CD14-positive monocyte (primary cell): ENCODE measurements around the gene SLC17A7. TPM values are rescaled to one million over a fixed set of nuclear protein-coding genes. Genes with fewer than 3 reads are reported as not detected.

Experiments used
- DNase-seq, 3 donors: peaks; one replicate each; pipeline ENCODE4 v3.0.0-alpha.2; 2011 to 2022
- H2AFZ ChIP-seq: 2 replicates; pipeline ENCODE4 v1.6.0; 2012; ENCODE audit warnings: mild to moderate bottlenecking, low read depth, low read length, inconsistent platforms; ENCODE audit not compliant: insufficient read depth, poor library complexity, severe bottlenecking
- H3K27ac ChIP-seq, 2 donors: 1 replicate in 1 of 2; 2 replicates in 1 of 2; pipeline ENCODE4 v1.5.1; 2012 to 2013; ENCODE audit warnings: low read length in 2 of 2, control low read depth in 1 of 2, inconsistent platforms in 1 of 2, low read depth in 1 of 2, mild to moderate bottlenecking in 1 of 2
- H3K27me3 ChIP-seq, 2 donors: one replicate each; pipeline versions ENCODE4 v1.6.0 to v1.6.1; 2011 to 2013; ENCODE audit warnings: low read length in 2 of 2; ENCODE audit not compliant: control insufficient read depth in 2 of 2, insufficient read depth in 2 of 2
- H3K36me3 ChIP-seq, 2 donors: replicated peaks in 1 of 2; 1 replicate in 1 of 2; 2 replicates in 1 of 2; pipeline versions ENCODE4 v1.5.1 to v1.6.1; 2012 to 2013; ENCODE audit warnings: low read length in 2 of 2, control low read depth in 1 of 2, inconsistent platforms in 1 of 2, mild to moderate bottlenecking in 1 of 2; ENCODE audit not compliant: insufficient read depth in 2 of 2, control insufficient read depth in 1 of 2
- H3K4me1 ChIP-seq, 2 donors: 1 replicate in 1 of 2; 2 replicates in 1 of 2; pipeline versions ENCODE4 v1.5.1 to v1.6.1; 2012 to 2013; ENCODE audit warnings: low read length in 2 of 2, control low read depth in 1 of 2, inconsistent platforms in 1 of 2, mild to moderate bottlenecking in 1 of 2, moderate library complexity in 1 of 2; ENCODE audit not compliant: insufficient read depth in 2 of 2, control insufficient read depth in 1 of 2
- H3K4me2 ChIP-seq: replicated peaks from 2 replicates; pipeline ENCODE3; 2012; ENCODE audit warnings: low read length, moderate library complexity, mild to moderate bottlenecking; ENCODE audit not compliant: poor library complexity, severe bottlenecking; ENCODE audit errors: extremely low read depth
- H3K4me3 ChIP-seq, 3 experiments: fragments of 200-600 bp in 1 of 3; sonication (generic) in 1 of 3; replicated peaks in 1 of 3; 1 replicate in 2 of 3; 2 replicates in 1 of 3; pipeline ENCODE4 v1.5.1; 2011 to 2013; ENCODE audit warnings: low read length in 3 of 3, mild to moderate bottlenecking in 3 of 3, control low read depth in 2 of 3, low read depth in 2 of 3, inconsistent platforms in 1 of 3, moderate library complexity in 1 of 3
- H3K79me2 ChIP-seq: 2 replicates; pipeline ENCODE4 v1.6.0; 2012; ENCODE audit warnings: mild to moderate bottlenecking, control low read depth, inconsistent platforms, low read length, moderate library complexity; ENCODE audit not compliant: insufficient read depth
- H3K9ac ChIP-seq: 2 replicates; pipeline ENCODE4 v1.6.0; 2017; ENCODE audit warnings: low read length, mild to moderate bottlenecking; ENCODE audit not compliant: insufficient read depth, poor library complexity, severe bottlenecking
- H3K9me3 ChIP-seq, 2 donors: replicated peaks in 1 of 2; 1 replicate in 1 of 2; 2 replicates in 1 of 2; pipeline versions ENCODE4 v1.5.1 to v1.6.1; 2012 to 2013; ENCODE audit warnings: low read length in 2 of 2, control low read depth in 1 of 2; ENCODE audit not compliant: control insufficient read depth in 1 of 2, insufficient read depth in 1 of 2
- H4K20me1 ChIP-seq: 2 replicates; pipeline ENCODE4 v1.6.0; 2012; ENCODE audit warnings: mild to moderate bottlenecking, low read length, control low read depth, moderate library complexity; ENCODE audit not compliant: insufficient read depth
- H3K27ac Mint-ChIP-seq, 7 donors: one replicate each; pipeline ENCODE4 v1.8.0; 2020; ENCODE audit warnings: mild to moderate bottlenecking in 7 of 7, mixed read lengths in 7 of 7, moderate library complexity in 6 of 7, inconsistent platforms in 2 of 7
- H3K27me3 Mint-ChIP-seq, 3 donors: one replicate each; pipeline ENCODE4 v1.8.0; 2021 to 2022; ENCODE audit warnings: low read depth in 3 of 3, mild to moderate bottlenecking in 3 of 3, mixed read lengths in 3 of 3, moderate library complexity in 3 of 3, inconsistent platforms in 1 of 3
- H3K36me3 Mint-ChIP-seq, 2 donors: one replicate each; pipeline ENCODE4 v1.8.0; 2020; ENCODE audit warnings: mixed read lengths in 2 of 2, inconsistent platforms in 1 of 2, mild to moderate bottlenecking in 1 of 2
- H3K4me1 Mint-ChIP-seq: one replicate; pipeline ENCODE4 v1.8.0; 2020; ENCODE audit warnings: mild to moderate bottlenecking, mixed read lengths
- H3K4me3 Mint-ChIP-seq, 2 donors: one replicate each; pipeline ENCODE4 v1.8.0; 2020; ENCODE audit warnings: mild to moderate bottlenecking in 2 of 2, mixed read lengths in 2 of 2, moderate library complexity in 1 of 2
- H3K9me3 Mint-ChIP-seq, 7 donors: one replicate each; pipeline ENCODE4 v1.8.0; 2020 to 2022; ENCODE audit warnings: mixed read lengths in 7 of 7, mild to moderate bottlenecking in 6 of 7, moderate library complexity in 6 of 7, inconsistent platforms in 2 of 7
- CTCF ChIP-seq: fragments of 200-600 bp; IDR thresholded peaks from one replicate; pipeline ENCODE4 v1.8.0; 2022; ENCODE audit warnings: antibody characterized with exemption, mild to moderate bottlenecking
- WGBS: methylation state at CpG from one replicate; pipeline ENCODE4 v1.1.5; 2013; ENCODE audit warnings: missing lambda C conversion rate; ENCODE audit not compliant: insufficient coverage; 5-methylcytosine and 5-hydroxymethylcytosine counted together
- intact Hi-C, 2 donors: fragments of 100-400 bp; cut with micrococcal nuclease; formaldehyde crosslinking; loops; one replicate each; pipeline versions ENCODE4 v1.15.0 to v1.15.1; 2023
- polyA plus RNA-seq, 3 donors: library from polyadenylated mRNA; depleted of rRNA in 1 of 3; unstranded in 2 of 3; stranded (reverse) in 1 of 3; fragments of 300-500 nt in 2 of 3; fragments of >200 nt in 1 of 3; fragmentation: Illumina TruSeq in 2 of 3; gene quantifications; 1 replicate in 2 of 3; 2 replicates in 1 of 3; pipeline ENCODE4 v1.2.3, GENCODE V29; 2012 to 2021

SLC17A7 gene
- polyA plus RNA-seq, 3 donors, result 0.04 to 0.09 TPM; not detected in 1

DNA sequence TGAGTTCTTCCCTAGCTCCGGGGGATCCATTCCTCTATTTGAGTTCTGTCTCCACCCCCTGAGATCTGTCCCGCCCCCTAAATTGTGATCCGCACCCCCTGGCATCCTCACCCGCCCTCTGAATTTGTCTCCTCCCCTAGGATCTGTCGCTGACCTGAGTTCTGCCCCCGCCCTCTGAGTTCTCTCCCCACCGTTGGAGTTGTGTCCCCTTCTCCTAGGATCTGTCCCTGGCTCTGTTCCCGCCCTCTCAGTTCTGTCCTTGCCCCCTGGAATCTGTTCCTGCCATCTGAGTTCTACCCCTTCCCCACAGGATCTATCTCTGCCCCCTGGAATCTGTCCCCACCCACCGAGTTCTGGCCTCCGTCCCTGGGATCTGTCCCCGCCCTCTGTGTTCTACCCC lies 1.0 kb upstream of the SLC17A7 start:
- Mint-ChIP-seq H3K27ac (no peak overlapping the region), H3K4me3 (peak overlapping the region; percentile 80 to 83), H3K27me3 (peaks cover 49 to 55% (median 52%) of the 10 kb centered on the region in 3 donors), H3K36me3 (peaks cover 23 to 27% of the 10 kb centered on the region in 2 donors), H3K4me1 (peaks cover 46% of the 10 kb centered on the region), H3K9me3 (peaks cover 0 to 25% (median 15%) of the 10 kb centered on the region in 7 donors)
- DNase-seq, result no peak
- peak overlapping the region; percentile 100 for H3K4me2 ChIP-seq
- H3K4me1 ChIP-seq, result peaks cover 37 to 46% of the 10 kb centered on the region in 2 donors
- H3K9ac ChIP-seq, result no peak overlapping the region
- intact Hi-C loops, result loop anchor here in 1 of 2 donors (5.0 kb wide), 1 partner anchor 50 kb away; no protein-coding TSS in a partner anchor
- H4K20me1 ChIP-seq, result no peaks in the 10 kb centered on the region
- no peak overlapping the region for H3K27ac ChIP-seq
- no peak for TF ChIP-seq CTCF
- peaks cover 9 to 11% of the 10 kb centered on the region in 2 donors for H3K36me3 ChIP-seq
- peak overlapping the region in 1 of 3 experiments; percentile 95 for H3K4me3 ChIP-seq
- peaks cover 48 to 51% of the 10 kb centered on the region in 2 donors for H3K27me3 ChIP-seq
- 8% methylated on average over 11 of the region's 11 CpGs for WGBS
- peaks cover 0 to 17% of the 10 kb centered on the region in 2 donors for H3K9me3 ChIP-seq
- no peaks in the 10 kb centered on the region for H3K79me2 ChIP-seq
- H2AFZ ChIP-seq, result peak overlapping the region; percentile 99

- no peak for DNase-seq
- Histone ChIP-seq H3K79me2 (no peaks in the 10 kb centered on the region), H3K4me3 (peak overlapping the region in 1 of 3 experiments; percentile 95), H2AFZ (peak overlapping the region; percentile 99), H3K36me3 (peaks cover 5 to 7% of the 10 kb centered on the region in 2 donors), H4K20me1 (no peaks in the 10 kb centered on the region), H3K27me3 (peaks cover 51 to 55% of the 10 kb centered on the region in 2 donors), H3K4me1 (peaks cover 37 to 46% of the 10 kb centered on the region in 2 donors), H3K4me2 (peak overlapping the region; percentile 100), H3K9me3 (peaks cover 0 to 19% of the 10 kb centered on the region in 2 donors), H3K9ac (no peak overlapping the region), H3K27ac (no peak overlapping the region)
- Mint-ChIP-seq H3K4me1 (peaks cover 46% of the 10 kb centered on the region), H3K36me3 (peaks cover 19 to 23% of the 10 kb centered on the region in 2 donors), H3K4me3 (peak overlapping the region; percentile 80 to 83), H3K27me3 (peaks cover 53 to 59% (median 56%) of the 10 kb centered on the region in 3 donors), H3K9me3 (peaks cover 0 to 27% (median 15%) of the 10 kb centered on the region in 7 donors), H3K27ac (peak overlapping the region in 1 of 7 donors; percentile 36)
- WGBS, result 32% methylated on average over 14 of the region's 14 CpGs
- TF ChIP-seq CTCF, result no peak
- intact Hi-C loops, result loop anchor here in 1 of 2 donors (5.0 kb wide), 1 partner anchor 50 kb away; no protein-coding TSS in a partner anchor
Measured at GRCh38 chr19:49441960-49442350, 628 bp upstream of the SLC17A7 start.
